Stimulated activated CD8-positive, alpha-beta memory T cell treated with anti-CD3 and anti-CD28 coated beads, Interleukin-12 subunit alpha, Interleukin-12 subunit beta, amount 100 ng/mL, for 4 hours (primary cell): Measurements from ENCODE around the gene HAUS3.
A peak's percentile ranks its signal among the peaks of the same experiment; 100 is the strongest.

Experiments
- DNase-seq: peaks from one replicate; pipeline ENCODE4 v3.0.0-alpha.2; 2020; ENCODE audit warnings: low read depth

The HAUS3 gene

DNA sequence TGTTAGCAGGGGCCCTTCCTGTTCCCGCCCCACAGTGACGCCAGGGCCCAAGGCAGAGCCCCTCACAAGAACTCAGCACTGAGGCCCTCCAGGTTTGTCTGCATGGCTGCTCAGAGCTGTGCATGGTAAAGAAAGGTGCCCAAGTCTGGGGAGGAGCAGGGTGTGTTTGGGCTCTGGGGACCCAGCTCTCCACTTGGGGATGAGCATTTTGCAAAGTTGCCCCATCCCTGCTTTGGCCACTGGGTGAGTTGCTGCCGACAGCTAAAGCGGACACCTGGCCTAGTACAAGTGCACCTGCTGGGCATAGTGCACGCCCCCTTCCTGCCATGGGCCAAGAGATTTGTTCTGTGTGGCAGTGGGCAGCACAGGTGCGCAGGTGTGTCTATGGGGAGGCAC, 22.0 kb upstream of the HAUS3 start:
- DNase-seq, result no peak

GRCh38 chr4:2262944-2263250, 21.0 kb upstream of the HAUS3 start:
- no peak for DNase-seq

DNA sequence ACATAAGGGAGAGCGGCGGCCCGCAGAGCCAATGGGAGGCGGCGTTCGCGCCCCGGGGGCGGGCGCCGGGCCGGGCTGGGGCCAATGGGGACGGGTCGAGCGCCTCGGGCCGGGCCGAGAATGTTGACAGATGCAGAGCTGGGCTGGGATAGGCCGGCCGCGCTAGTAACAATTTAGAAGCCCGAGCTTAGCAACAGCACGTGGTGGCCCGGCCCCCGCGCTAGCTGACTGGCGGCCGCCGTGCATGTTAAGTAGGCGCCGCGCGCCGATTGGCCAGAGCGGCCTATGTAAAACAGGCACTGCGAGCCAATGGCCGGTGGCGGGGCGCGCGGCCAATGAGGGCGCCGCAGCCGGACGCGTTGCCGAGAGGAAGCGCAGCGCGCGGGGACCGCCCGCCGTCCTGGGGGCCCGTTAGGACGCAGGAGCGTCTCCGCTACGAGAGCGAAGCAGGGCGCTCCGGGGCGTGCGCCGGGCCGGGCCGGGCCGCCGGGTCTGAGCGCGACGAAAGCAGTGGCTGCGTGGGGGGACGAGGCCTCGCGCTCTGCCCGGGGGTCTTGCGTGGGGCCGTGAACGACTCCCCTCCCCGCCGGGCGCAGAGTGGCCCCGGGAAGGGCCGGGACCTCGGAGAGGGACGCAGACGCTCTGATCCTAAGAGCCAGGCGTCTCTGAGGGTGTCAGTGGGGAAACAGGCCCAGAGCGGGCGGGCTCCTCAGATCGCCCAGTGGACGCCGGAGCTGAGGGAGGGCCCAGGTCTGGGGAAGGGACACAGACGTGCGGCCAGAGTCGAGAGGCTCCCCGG, 20.4 kb upstream of the HAUS3 start:
- peak; percentile 96 for DNase-seq

- no peak for DNase-seq
Observed at GRCh38 chr4:2261853-2262144, 19.9 kb upstream of the HAUS3 start, which contains the start of gene MXD4. TSS of gene MXD4 (minus strand) at chr4:2262109. CDS start at chr4:2261980, 129 bp downstream.

DNA sequence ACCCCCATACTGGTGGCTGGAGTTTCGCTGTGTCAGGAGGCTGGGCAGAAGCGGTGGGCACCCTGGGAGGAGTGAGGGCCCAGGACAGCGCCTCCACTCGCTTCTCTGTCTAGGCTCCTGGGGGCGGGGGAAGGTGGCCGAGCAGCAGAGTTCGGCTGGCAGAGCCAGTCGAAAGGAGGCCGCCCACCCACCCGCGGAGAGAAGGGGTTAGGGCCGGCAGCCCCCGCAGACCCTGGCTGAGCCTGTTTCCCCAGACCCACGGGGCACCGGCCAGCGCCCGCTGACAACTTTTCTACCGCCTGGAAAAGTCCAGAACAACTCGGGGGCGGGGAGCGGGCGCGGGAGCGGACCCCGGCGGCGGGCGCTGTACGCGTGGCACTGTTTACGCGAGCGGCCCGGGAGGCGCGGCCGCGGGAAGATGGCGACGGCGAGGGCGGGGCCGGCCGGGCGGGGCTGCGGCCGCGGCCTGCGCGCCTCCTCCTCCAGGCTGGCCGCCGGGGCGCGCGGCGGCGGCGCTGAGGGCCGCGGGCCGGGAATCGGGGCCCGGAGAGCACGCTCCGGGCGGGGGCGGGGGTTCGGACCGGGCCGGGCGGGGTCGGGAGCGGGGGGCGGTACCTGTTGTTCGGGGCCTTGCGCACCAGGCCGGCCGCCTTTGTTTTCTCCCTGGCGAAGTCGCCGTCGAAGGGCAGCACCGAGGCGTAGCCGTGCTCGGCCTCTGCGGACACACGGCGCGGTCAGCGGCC, 19.4 kb upstream of the HAUS3 start:
- peak; percentile 38 for DNase-seq

- peak; percentile 0 for DNase-seq
Observed at GRCh38 chr4:2260344-2261109, 18.6 kb upstream of the HAUS3 start.

- peak; percentile 0 for DNase-seq
Observed at GRCh38 chr4:2259541-2260343, 17.8 kb upstream of the HAUS3 start.

- no peak for DNase-seq
Observed at GRCh38 chr4:2259036-2259540, 17.2 kb upstream of the HAUS3 start.

DNA sequence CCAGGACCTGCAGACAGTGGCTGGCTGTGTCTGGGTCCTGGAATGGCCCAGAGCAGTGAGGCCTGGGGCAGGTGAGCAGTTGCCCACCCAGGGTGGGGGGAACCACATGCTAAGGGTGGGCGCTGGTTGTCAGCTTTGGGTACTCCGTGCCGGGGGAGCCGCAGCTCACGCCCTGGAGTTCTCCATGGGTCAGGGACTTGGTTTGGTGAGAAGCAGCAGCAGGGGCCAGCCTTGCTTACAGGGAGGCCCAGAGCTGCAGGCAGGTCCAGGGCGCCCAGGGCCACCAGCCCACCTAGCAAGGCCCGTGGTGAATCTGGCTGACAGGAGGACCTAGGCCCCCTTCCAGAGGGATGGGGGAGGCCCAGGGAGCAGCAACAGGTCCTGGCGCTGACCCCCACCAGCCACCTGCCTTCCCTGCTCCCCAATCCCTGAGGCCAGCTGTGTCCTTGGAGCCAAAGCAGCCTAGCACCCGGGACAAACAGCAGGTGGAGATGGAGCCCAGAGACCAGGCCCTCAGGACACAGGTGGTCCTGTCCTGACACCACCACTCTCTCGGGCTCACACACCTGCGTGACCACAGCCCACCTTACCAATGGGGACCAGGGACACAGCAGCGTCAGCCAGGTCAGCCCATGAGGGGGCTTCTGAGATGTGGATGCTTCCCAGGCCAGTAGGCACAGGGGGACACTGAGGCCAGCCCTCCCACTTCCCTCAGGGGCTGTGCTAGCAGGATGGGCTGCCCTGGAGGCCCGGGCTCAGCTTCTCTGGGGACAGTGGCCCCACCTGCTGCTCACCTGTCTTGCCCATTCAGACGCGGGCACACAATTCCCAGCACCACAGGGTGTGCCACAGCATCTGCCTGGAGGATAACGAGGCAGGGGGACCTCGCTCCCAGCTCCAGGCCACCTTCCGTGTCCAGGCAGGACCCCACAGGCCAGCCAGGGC, 16.4 kb upstream of the HAUS3 start:
- no peak for DNase-seq

DNA sequence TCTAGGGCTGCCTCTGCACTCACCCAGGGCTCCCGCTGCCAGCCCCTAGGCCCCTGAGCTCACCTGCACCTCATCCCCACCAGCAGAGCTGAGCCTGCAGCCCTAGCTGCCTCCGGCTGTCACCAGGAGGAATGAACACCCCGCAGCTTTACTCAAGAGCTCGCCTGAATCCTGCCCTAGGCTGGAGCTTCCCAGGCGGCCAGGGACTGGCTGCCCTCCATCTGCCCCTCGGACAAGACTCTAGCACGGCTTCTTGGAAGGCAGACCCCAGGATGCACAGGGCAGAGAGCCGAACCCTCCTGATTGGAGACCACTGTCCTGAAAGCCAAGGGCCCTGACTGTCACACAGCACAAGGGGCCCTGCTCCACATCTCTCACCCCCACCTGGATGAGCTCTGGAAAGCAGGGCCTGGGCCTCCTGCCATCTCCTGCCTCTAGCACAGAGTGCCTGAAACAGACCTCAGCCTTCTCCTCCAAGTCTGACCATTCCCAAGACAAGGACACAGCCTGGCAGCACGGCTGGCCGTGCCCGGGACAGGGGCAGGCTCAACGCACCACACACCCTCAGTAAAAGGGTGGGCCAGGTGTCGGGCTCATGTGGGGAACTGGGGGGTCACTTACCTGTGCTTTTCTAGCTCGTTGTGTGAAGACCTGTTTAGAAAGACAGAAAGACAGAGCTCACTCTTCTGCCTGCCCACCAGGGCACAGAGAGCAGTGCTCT, 15.6 kb upstream of the HAUS3 start:
- peak; percentile 0 for DNase-seq

- no peak for DNase-seq
Observed at GRCh38 chr4:2256781-2257191, 14.9 kb upstream of the HAUS3 start.

DNA sequence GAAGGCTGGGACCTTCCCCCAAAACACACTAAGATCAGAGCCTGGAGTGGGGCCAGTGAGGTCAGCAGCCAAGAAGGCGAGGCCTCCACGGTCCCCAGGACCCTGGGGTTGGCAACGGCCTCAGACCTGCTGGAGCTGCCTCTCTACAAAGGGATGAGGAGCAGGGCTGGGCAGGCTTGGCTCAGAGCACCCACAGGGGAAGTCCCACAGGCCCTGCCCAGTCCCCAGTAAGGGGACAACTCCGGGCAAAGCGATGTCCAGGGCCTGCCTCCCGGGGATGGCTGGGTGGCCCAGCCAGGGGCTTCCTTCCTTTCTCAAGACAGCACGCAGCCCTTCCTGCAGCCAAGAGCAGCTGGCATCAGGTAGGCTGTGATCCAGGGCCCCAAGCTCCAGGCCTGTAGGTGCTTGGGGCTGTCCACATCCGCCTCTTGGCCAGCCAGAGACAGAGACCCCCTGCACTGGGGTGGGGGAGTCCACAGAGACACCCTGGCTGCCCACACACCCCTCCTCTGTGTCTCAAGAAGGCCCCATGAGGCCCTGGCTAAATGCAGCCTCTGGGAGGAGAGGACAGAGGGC, 14.3 kb upstream of the HAUS3 start:
- no peak for DNase-seq

DNA sequence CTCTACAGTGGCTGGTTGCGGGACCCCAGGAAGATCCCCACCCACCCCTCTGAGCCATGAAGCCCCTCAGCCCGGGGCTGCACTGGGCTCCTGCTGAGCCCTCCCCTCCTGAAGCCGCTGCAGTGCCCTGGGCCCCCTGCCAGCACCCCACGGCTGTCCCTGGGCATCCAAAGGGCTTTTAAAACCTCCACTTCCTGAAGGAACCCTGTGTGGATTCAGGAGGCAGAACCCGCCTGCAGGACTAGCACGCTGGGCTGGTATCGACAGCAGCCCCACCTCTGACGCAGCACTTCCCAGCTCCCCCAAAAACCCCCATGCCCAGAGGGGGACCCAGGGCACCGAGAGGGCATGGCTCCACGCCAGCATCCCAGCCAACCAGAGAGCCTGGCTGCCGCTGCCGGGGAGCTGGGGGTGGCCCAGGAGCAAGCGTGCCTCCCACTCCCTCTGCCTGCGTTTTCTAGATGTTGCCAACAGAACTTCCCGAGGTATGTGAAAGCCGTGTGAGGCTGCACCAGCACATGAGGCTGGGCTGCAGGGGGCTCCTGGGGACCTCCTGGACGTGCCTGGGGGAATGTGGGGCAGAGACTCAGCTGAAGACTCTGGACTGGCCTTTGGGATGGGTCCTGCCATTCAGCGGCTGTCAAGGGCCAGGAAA, 13.7 kb upstream of the HAUS3 start:
- no peak for DNase-seq

DNA sequence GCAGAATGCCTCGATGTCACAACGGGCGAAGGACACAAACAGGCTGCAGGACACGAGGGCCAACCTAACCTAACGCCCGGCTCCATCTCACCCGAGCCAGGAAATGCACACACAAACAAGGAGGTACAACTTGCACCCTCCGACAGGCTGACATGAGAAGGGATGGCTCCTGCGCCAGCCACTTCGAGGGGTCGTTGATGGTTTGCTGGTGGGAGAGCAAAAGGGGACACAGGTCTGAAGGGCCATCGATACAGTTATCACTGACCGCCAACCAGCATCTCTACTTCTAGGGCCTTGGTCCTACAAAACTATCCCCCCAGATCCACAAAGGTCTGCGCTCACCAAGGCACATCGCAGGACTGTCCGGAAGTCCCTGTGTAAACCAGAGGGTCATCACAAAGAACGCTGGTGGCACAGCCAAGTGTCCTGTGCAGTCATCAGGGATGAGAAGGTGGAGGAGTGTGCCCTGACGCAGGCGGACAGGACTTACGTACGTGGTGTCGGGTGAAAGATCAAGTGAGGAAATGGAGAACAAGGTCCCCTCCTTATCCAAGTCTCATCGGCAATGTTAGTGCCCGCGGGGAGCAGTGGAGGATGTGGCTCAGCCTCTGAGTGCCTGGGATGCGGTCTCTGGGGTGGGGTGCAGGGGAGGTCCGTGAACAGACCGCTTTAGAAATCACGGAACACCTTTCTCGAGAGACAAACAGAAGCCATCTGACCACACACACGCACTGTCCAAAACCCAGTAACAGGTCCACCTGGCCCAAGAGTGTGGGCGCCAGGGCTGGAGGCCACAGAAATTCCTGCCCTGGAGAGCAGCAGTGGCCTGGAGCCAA, 13.0 kb upstream of the HAUS3 start:
- DNase-seq, result no peak

DNA sequence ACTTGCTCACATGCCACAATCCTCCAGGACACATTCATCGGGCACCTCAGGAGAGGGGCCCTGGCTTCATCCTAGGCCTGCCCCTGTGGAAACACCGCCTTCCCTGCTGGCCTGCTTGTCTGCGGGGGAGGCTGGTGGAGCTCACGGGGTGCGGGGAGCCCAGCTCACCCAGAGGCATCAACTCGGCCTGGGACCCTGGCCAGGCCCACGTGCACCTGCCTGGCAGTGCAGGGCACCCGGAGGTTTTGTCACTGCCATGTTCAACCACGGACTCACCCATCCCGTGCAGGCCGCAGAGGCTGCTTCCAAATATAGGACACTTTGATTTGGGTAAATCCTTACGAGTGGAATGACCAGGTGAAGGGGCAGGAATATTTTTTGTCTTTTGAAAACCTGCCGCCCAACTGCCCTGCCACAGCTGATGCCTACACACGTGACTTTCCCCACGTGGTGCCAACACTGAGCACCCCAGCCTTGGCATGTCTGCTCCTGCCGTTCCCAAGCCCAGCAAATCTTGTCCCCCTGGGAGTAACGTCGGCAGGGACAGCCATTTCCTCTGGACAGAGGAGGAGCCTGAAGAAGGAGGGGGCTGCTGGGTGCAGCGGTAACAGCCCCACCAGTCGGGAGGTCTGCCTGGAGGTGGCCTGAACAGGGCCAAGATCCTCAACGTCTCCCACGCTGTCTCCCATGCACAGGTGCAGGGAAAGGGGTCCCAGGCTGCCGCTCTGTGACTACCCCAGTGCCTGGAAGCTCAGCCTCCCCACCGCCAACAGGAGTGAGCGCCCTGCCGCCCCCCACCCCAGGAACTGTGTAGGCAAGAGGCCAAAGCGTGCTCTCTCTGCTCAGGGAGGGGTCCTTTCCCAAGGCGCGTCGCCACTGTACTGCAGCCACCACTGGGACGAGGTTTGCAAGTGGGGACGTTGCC, 11.5 kb upstream of the HAUS3 start:
- no peak for DNase-seq

DNA sequence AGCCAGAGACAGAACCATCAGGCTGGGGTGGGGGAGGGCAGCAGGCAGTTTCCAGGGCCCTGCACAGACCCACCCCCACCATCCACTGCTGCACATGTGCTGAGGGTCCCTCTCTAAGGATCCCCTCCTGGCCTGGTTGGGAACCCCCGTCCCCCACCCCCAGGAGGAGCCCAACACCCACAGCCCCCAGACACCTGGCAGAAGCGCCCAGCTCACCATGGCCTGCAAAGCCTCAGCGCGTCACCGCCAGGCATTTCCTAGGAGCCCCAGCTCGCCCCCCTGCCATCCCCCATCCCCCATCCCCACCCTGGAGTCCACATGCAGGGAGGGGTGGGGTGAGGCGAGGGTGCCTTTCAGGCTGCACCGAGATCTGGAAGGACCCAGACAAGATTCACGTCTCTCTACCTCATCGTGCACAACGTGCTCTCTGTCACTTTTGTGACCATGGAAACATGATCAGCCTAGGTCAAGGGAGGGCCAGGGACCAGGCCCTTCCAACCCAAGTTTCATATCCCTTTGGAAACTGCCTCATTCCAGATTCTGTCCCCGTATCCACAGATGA, 10.7 kb upstream of the HAUS3 start:
- no peak for DNase-seq
